GM10248 (cell line): ENCODE results near the gene IQCB1.
A peak's percentile ranks its signal among the peaks of the same experiment; 100 is the strongest.
"Not testable (repeated sequence)": the region's sequence is repeated elsewhere in the genome, so short reads cannot be mapped to it uniquely, and the experiment has no call there.

Experiments
- CTCF ChIA-PET: fragments of 300-600 bp; sonication (Branson Sonifier 250); formaldehyde crosslinking; extraction: SDS; loops from one replicate; lab custom pipeline; 2021; ENCODE audit warnings: antibody characterized with exemption; lab: Yijun Ruan, JAX
- POLR2A ChIA-PET: fragments of 350-650 bp; sonication (Branson Sonifier 250); formaldehyde crosslinking; extraction: SDS; loops from one replicate; lab custom pipeline; 2020; ENCODE audit warnings: antibody characterized with exemption; lab: Yijun Ruan, JAX
- DNase-seq: peaks from one replicate; pipeline ENCODE4 v3.0.0; 2012; ENCODE audit errors: extremely low spot score
- CTCF ChIP-seq: IDR thresholded peaks from 2 replicates; pipeline ENCODE4 v1.5.1; 2012; ENCODE audit warnings: mild to moderate bottlenecking, low read depth; ENCODE audit errors: extremely low read depth, missing control alignments, control extremely low read depth

IQCB1 gene

GRCh38 chr3:121781611-121782010 is 53.2 kb downstream of the IQCB1 start:
- DNase-seq = no peak
- ChIA-PET POLR2A (no interaction called here), CTCF (no interaction called here)
- TF ChIP-seq CTCF = no peak

- POLR2A ChIA-PET, DNase-seq: not testable (repeated sequence)
- CTCF ChIA-PET = interaction anchor here (0.8 to 1.4 kb wide), 2 partner anchors 12 kb away, joined by 3 to 4 read pairs; no protein-coding TSS in a partner anchor
These were observed 59.8 kb downstream of the IQCB1 start for GRCh38 chr3:121775095-121775494.

GRCh38 chr3:121769246-121769645 is 65.6 kb downstream of the IQCB1 start:
- TF ChIP-seq CTCF = no peak
- no peak for DNase-seq
- CTCF ChIA-PET = interaction anchor here (2.8 kb wide), 1 partner anchor 11 kb away, joined by 7 read pairs; no protein-coding TSS in a partner anchor
- POLR2A ChIA-PET = no interaction called here

GRCh38 chr3:121768452-121768851 is 66.4 kb downstream of the IQCB1 start:
- no peak for TF ChIP-seq CTCF
- POLR2A ChIA-PET = no interaction called here
- DNase-seq = peak; percentile 26
- CTCF ChIA-PET = interaction anchor here (2.8 kb wide), 1 partner anchor 11 kb away, joined by 7 read pairs; no protein-coding TSS in a partner anchor

GRCh38 chr3:121759541-121760202 is 75.2 kb downstream of the IQCB1 start:
- no peak for DNase-seq
- ChIA-PET CTCF (interaction anchor here (0.7 to 0.9 kb wide), 2 partner anchors 25 to 35 kb away, joined by 3 read pairs; no protein-coding TSS in a partner anchor), POLR2A (interaction anchor here (1.6 kb wide), 1 partner anchor 75 kb away, joined by 3 read pairs; the partner anchor contains the start of genes EAF2 and IQCB1)
- TF ChIP-seq CTCF = no peak

- no peak for DNase-seq
- ChIA-PET CTCF (interaction anchor here (0.7 to 1.1 kb wide), 3 partner anchors 24 to 35 kb away, joined by 3 read pairs; no protein-coding TSS in a partner anchor), POLR2A (interaction anchor here (0.5 kb wide), 1 partner anchor 335 kb away, joined by 3 read pairs; no protein-coding TSS in a partner anchor)
- TF ChIP-seq CTCF = no peak
These were observed 76.0 kb downstream of the IQCB1 start for GRCh38 chr3:121758727-121759450.
